SK-N-MC (cell line): ENCODE measurements around the gene CHRNA5.

ENCODE experiments used
- FOXP2 ChIP-seq: optimal IDR thresholded peaks from 2 replicates; pipeline ENCODE3; 2011; ENCODE audit warnings: mild to moderate bottlenecking, moderate library complexity; ENCODE audit not compliant: insufficient read depth; ENCODE audit errors: extremely low read length, control extremely low read depth
- POLR2AphosphoS5 ChIP-seq: IDR thresholded peaks from 2 replicates; pipeline ENCODE4 v1.6.1; 2012; ENCODE audit warnings: mild to moderate bottlenecking, low read depth, low read length, borderline replicate concordance

- TF ChIP-seq FOXP2 (no peak), POLR2AphosphoS5 (no peak)
Measured at GRCh38 chr15:78620527-78621421, 55.5 kb downstream of the CHRNA5 start, which contains the start of gene CHRNA3.
